ENCODE measurements around the gene CRACR2B. TPM values are rescaled to one million over a fixed set of nuclear protein-coding genes. Genes with fewer than 3 reads are reported as not detected.

CRACR2B gene
- total and polyA plus RNA-seq, 2 of the 13 experiments (the other 11 are each of a cell fraction or from before 2014, with no cell fraction given), result 14.9 to 21.0 TPM

DNA sequence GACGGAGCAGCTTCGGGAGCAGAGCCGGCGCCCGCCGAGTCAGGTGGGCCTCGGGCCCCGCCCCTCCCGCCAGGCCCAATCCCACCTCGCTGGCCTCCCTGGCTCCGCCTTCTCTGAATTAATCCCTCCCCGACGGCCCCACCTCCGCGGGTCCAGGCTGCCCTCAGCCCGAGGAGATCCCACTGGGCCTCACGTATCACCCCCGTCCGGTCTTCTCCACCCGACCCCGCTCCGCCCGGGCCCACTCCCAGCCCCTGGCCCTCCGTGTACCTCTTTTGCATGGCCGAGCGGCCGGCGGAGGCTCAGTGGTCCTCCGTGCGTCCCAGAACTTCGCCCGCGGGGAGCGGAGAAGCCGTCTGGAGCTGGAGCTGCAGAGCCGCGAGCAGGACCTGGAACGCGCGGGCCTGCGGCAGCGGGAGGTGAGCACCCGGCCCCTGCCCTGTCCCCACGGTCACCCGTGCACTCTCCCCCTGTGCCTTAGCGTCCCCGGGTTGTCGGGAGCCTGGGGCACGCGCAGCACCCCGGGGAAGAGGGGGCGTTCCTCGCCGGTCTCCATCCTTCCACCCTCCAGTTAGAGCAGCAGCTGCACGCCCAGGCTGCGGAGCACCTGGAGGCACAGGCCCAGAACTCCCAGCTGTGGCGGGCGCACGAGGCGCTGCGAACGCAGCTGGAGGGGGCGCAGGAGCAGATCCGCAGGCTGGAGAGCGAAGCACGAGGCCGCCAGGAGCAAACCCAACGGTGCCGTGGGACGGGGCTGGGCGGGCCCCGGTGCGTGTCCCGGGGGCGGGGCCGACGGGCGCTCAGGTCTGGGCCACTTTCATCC is 2.8 kb downstream of the CRACR2B start (continued):
- TF ChIP-seq, protein P1, sequence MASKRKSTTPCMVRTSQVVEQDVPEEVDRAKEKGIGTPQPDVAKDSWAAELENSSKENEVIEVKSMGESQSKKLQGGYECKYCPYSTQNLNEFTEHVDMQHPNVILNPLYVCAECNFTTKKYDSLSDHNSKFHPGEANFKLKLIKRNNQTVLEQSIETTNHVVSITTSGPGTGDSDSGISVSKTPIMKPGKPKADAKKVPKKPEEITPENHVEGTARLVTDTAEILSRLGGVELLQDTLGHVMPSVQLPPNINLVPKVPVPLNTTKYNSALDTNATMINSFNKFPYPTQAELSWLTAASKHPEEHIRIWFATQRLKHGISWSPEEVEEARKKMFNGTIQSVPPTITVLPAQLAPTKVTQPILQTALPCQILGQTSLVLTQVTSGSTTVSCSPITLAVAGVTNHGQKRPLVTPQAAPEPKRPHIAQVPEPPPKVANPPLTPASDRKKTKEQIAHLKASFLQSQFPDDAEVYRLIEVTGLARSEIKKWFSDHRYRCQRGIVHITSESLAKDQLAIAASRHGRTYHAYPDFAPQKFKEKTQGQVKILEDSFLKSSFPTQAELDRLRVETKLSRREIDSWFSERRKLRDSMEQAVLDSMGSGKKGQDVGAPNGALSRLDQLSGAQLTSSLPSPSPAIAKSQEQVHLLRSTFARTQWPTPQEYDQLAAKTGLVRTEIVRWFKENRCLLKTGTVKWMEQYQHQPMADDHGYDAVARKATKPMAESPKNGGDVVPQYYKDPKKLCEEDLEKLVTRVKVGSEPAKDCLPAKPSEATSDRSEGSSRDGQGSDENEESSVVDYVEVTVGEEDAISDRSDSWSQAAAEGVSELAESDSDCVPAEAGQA (IDR thresholded peaks at IDR 0.05; ENCODE audit: low read depth), result no peak
- TF ChIP-seq, protein P1 (CRISPR knock-in tag; IDR thresholded peaks at IDR 0.05; ENCODE audit: borderline replicate concordance), result no peak
- TF ChIP-seq SP140L (CRISPR knock-in tag; IDR thresholded peaks at IDR 0.05; ENCODE audit: borderline replicate concordance) (no peak), POLR2G (IDR thresholded peaks at IDR 0.05; ENCODE audit: low read depth, low read length) (peak; percentile 59), ZZZ3 (CRISPR knock-in tag; IDR thresholded peaks at IDR 0.05; ENCODE audit: borderline replicate concordance) (no peak), PHF21A (CRISPR knock-in tag; IDR thresholded peaks at IDR 0.05) (peak; percentile 18; the same call in 1 of the 2 replicates), DMAP1 (CRISPR knock-in tag; IDR thresholded peaks at IDR 0.05) (peak; percentile 48; the same call in 1 of the 2 replicates), TBX3 (IDR thresholded peaks at IDR 0.05; ENCODE audit: borderline replicate concordance) (no peak), TARDBP (CRISPR knock-in tag; IDR thresholded peaks at IDR 0.05) (no peak), ZNF883 (CRISPR knock-in tag; IDR thresholded peaks at IDR 0.05; ENCODE audit: not compliant biosample characterization) (peak; percentile 61), ARHGAP35 (CRISPR knock-in tag; IDR thresholded peaks at IDR 0.05; ENCODE audit: borderline replicate concordance) (no peak; the same call in 1 of the 2 replicates), TAF1 (CRISPR knock-in tag; IDR thresholded peaks at IDR 0.05) (0 out of 2 replicates have a peak, but pooled peaks have one; percentile 27), RBM39 (IDR thresholded peaks at IDR 0.05; ENCODE audit: low read depth, low read length, poor library complexity, severe bottlenecking) (peak; percentile 71), NFRKB (IDR thresholded peaks at IDR 0.05) (no peak), ZNF766 (CRISPR knock-in tag; IDR thresholded peaks at IDR 0.05; ENCODE audit: borderline replicate concordance) (no peak), ZNF121 (CRISPR knock-in tag; IDR thresholded peaks at IDR 0.05) (no peak)
- TF ChIP-seq, protein P2, sequence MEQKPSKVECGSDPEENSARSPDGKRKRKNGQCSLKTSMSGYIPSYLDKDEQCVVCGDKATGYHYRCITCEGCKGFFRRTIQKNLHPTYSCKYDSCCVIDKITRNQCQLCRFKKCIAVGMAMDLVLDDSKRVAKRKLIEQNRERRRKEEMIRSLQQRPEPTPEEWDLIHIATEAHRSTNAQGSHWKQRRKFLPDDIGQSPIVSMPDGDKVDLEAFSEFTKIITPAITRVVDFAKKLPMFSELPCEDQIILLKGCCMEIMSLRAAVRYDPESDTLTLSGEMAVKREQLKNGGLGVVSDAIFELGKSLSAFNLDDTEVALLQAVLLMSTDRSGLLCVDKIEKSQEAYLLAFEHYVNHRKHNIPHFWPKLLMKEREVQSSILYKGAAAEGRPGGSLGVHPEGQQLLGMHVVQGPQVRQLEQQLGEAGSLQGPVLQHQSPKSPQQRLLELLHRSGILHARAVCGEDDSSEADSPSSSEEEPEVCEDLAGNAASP (CRISPR knock-in tag; IDR thresholded peaks at IDR 0.05; ENCODE audit: borderline replicate concordance), result no peak
- TF ChIP-seq, protein P3, sequence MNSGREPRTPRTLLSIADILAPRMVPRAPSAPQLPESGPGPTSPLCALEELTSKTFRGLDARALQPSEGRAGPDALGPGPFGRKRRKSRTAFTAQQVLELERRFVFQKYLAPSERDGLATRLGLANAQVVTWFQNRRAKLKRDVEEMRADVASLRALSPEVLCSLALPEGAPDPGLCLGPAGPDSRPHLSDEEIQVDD (CRISPR knock-in tag; IDR thresholded peaks at IDR 0.05; ENCODE audit: borderline replicate concordance), result no peak; the same call in 1 of the 2 replicates
- TF ChIP-seq, protein P4, sequence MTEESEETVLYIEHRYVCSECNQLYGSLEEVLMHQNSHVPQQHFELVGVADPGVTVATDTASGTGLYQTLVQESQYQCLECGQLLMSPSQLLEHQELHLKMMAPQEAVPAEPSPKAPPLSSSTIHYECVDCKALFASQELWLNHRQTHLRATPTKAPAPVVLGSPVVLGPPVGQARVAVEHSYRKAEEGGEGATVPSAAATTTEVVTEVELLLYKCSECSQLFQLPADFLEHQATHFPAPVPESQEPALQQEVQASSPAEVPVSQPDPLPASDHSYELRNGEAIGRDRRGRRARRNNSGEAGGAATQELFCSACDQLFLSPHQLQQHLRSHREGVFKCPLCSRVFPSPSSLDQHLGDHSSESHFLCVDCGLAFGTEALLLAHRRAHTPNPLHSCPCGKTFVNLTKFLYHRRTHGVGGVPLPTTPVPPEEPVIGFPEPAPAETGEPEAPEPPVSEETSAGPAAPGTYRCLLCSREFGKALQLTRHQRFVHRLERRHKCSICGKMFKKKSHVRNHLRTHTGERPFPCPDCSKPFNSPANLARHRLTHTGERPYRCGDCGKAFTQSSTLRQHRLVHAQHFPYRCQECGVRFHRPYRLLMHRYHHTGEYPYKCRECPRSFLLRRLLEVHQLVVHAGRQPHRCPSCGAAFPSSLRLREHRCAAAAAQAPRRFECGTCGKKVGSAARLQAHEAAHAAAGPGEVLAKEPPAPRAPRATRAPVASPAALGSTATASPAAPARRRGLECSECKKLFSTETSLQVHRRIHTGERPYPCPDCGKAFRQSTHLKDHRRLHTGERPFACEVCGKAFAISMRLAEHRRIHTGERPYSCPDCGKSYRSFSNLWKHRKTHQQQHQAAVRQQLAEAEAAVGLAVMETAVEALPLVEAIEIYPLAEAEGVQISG (CRISPR knock-in tag; IDR thresholded peaks at IDR 0.05), result peak; percentile 31; the same call in 1 of the 2 replicates

Measured in HepG2 (cell line).